ENCODE measurements around the gene AKAP9.

- TF ChIP-seq EZH2 (IDR thresholded peaks at IDR 0.05; ENCODE audit: low read depth), result no peak
- TF ChIP-seq CTCF (conservative IDR thresholded peaks at IDR 0.05), result no peak
Measured at GRCh38 chr7:91961816-91962215, 21.2 kb downstream of the AKAP9 start.

Data from PC-9 (cell line).